Dermis lymphatic vessel endothelial cell (primary cell): ENCODE measurements around the gene SEH1L. TPM values are rescaled to one million over a fixed set of nuclear protein-coding genes. Genes with fewer than 3 reads are reported as not detected.

ENCODE experiments used
- total RNA-seq: library from RNA; depleted of rRNA; stranded (reverse); fragments of >200 nt; gene quantifications from 2 replicates; pipeline ENCODE4 v1.2.1, GENCODE V29; 2014

SEH1L gene, protein sequence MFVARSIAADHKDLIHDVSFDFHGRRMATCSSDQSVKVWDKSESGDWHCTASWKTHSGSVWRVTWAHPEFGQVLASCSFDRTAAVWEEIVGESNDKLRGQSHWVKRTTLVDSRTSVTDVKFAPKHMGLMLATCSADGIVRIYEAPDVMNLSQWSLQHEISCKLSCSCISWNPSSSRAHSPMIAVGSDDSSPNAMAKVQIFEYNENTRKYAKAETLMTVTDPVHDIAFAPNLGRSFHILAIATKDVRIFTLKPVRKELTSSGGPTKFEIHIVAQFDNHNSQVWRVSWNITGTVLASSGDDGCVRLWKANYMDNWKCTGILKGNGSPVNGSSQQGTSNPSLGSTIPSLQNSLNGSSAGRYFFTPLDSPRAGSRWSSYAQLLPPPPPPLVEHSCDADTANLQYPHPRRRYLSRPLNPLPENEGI
- total RNA-seq, result 50.9 and 61.6 TPM in 2 replicates

DNA sequence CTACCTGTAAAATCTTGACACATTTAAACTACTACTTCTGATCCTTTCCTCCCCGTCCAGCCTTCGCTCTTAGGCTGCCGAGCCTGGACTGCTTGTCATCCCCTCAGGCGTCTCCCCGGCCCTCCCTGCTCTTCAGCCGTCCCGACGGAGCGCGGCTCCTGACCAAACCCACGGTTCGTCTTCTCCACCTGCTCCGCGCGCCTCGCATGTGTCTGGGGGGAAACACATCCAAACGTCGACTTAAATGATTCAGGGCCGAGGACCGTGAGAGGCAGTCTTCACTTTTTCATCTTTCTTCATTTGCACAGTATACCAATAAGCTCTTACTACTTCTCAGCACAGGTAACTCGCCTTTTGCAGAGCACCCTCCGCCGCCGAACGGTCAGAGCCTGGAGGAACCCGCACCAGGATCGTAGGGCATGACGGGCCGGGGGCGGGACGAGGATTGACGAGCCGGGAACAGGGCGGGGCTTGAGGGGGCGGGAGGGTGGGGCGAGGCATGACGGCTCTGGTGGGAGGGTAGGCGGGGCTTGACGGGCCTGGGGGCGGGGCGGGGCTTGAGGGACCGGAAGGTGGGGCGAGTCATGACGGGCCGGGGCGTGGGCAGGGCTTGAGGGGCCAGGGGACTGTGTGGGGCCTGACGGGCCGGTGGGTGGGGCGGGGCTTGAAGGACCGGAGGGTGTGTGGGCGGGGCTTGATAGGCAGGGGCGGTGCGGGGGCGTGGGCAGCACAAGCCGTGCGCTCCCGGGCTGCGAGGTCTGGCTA lies at the start of gene SEH1L:
TSS of gene SEH1L (plus strand) at position 727 of the 765 bp plus-strand sequence. CDS start 111 bp downstream, outside the sequence.

GRCh38 chr18:12990967-12991820 lies 43.4 kb downstream of the SEH1L start, which contains the start of gene CEP192:
Gene CEP192, plus strand, starts transcription at chr18:12991362. Its CDS starts 8,063 bp downstream, at chr18:12999425.

Other genes with a start within 250 kb of the SEH1L start
- 11.4 and 15.3 TPM in 2 replicates for gene CEP76, start 245.3 kb upstream of the SEH1L start, total RNA-seq
- 67.5 and 95.9 TPM in 2 replicates for gene PSMG2, start 245.0 kb upstream of the SEH1L start, total RNA-seq
- gene PTPN2, start 63.8 kb upstream of the SEH1L start, total RNA-seq, result 16.7 and 20.8 TPM in 2 replicates
- 23.9 and 27.8 TPM in 2 replicates for gene CEP192, start 43.4 kb downstream of the SEH1L start, total RNA-seq